CD4-positive, alpha-beta T cell treated with Interferon gamma for 1 hour (primary cell): ENCODE data around the gene HYAL1.

Source experiments
- DNase-seq: peaks from one replicate; pipeline ENCODE4 v3.0.0-alpha.2; 2020

HYAL1 gene

GRCh38 chr3:50303013-50303815 is at the start of gene HYAL1:
HYAL1 (minus strand) TSS chr3:50303574; CDS start chr3:50302956, 618 bp downstream.
- no peak for DNase-seq

GRCh38 chr3:50352781-50353180 is 49.4 kb upstream of the HYAL1 start:
- DNase-seq: no peak

- DNase-seq: no peak
Measured at GRCh38 chr3:50351323-50351697, 47.9 kb upstream of the HYAL1 start.

GRCh38 chr3:50350527-50351322 is 47.4 kb upstream of the HYAL1 start, which contains the start of the genes CYB561D2 and NPRL2:
CYB561D2 (plus strand) TSS chr3:50350862; CDS start chr3:50351434, 572 bp downstream.
NPRL2 (minus strand) TSS chr3:50350775; CDS start chr3:50350652, 123 bp downstream.
- DNase-seq: peak; percentile 98

GRCh38 chr3:50350213-50350526 is 46.8 kb upstream of the HYAL1 start:
- no peak for DNase-seq

- peak; percentile 82 for DNase-seq
Measured at GRCh38 chr3:50347187-50347813, 43.9 kb upstream of the HYAL1 start.

GRCh38 chr3:50345586-50346234 is 42.3 kb upstream of the HYAL1 start, which contains the start of gene ZMYND10:
ZMYND10 (minus strand) TSS chr3:50345732; CDS start chr3:50345579, 153 bp downstream.
- peak; percentile 76 for DNase-seq

- DNase-seq: no peak
Measured at GRCh38 chr3:50345008-50345407, 41.6 kb upstream of the HYAL1 start.

- DNase-seq: no peak
Measured at GRCh38 chr3:50342813-50343633, 39.6 kb upstream of the HYAL1 start.

GRCh38 chr3:50341996-50342650 is 38.7 kb upstream of the HYAL1 start:
- DNase-seq: no peak

GRCh38 chr3:50341537-50341936 is 38.2 kb upstream of the HYAL1 start:
- DNase-seq: no peak

- DNase-seq: peak; percentile 70
Measured at GRCh38 chr3:50340448-50341329, 37.3 kb upstream of the HYAL1 start, which contains the start of gene RASSF1. RASSF1 (minus strand) TSS chr3:50340836; CDS start chr3:50340805, 31 bp downstream.

- no peak for DNase-seq
Measured at GRCh38 chr3:50340147-50340447, 36.7 kb upstream of the HYAL1 start.

GRCh38 chr3:50339485-50340146 is 36.2 kb upstream of the HYAL1 start:
- DNase-seq: no peak

GRCh38 chr3:50338965-50339364 is 35.6 kb upstream of the HYAL1 start:
- no peak for DNase-seq

GRCh38 chr3:50337175-50337861 is 33.9 kb upstream of the HYAL1 start:
- DNase-seq: peak; percentile 97

- DNase-seq: no peak
Measured at GRCh38 chr3:50336452-50337174, 33.2 kb upstream of the HYAL1 start.

GRCh38 chr3:50334339-50335075 is 31.1 kb upstream of the HYAL1 start:
- no peak for DNase-seq
